PFSK-1 (cell line): ENCODE measurements around the gene ZBTB48.

Source experiments
- FOXP2 ChIP-seq: optimal IDR thresholded peaks from 2 replicates; pipeline ENCODE3; 2011; ENCODE audit warnings: borderline replicate concordance, control low read depth, inconsistent platforms; ENCODE audit not compliant: insufficient read depth; ENCODE audit errors: extremely low read length, extremely low read depth
- POLR2AphosphoS5 ChIP-seq: IDR thresholded peaks from 2 replicates; pipeline ENCODE4 v1.6.1; 2012; ENCODE audit warnings: low read depth, mild to moderate bottlenecking, control low read depth, low read length, moderate library complexity
- SIN3A ChIP-seq: IDR thresholded peaks from 2 replicates; pipeline ENCODE4 v1.6.1; 2012; ENCODE audit warnings: mild to moderate bottlenecking, low read length, moderate library complexity, borderline replicate concordance; ENCODE audit not compliant: insufficient read depth
- TAF1 ChIP-seq: IDR thresholded peaks from 2 replicates; pipeline ENCODE4 v1.6.1; 2012; ENCODE audit warnings: low read length, control low read depth, borderline replicate concordance; ENCODE audit not compliant: insufficient read depth
- TF ChIP-seq, protein P1 (sequence below), 2 experiments: IDR thresholded peaks; 2 replicates each; pipeline versions ENCODE4 v1.6.1 to v1.8.0; 2011 to 2012; ENCODE audit warnings: low read depth in 2 of 2, low read length in 2 of 2, control low read depth in 1 of 2, inconsistent platforms in 1 of 2, mild to moderate bottlenecking in 1 of 2, moderate library complexity in 1 of 2; ENCODE audit not compliant: insufficient read depth in 1 of 2

The ZBTB48 gene

DNA sequence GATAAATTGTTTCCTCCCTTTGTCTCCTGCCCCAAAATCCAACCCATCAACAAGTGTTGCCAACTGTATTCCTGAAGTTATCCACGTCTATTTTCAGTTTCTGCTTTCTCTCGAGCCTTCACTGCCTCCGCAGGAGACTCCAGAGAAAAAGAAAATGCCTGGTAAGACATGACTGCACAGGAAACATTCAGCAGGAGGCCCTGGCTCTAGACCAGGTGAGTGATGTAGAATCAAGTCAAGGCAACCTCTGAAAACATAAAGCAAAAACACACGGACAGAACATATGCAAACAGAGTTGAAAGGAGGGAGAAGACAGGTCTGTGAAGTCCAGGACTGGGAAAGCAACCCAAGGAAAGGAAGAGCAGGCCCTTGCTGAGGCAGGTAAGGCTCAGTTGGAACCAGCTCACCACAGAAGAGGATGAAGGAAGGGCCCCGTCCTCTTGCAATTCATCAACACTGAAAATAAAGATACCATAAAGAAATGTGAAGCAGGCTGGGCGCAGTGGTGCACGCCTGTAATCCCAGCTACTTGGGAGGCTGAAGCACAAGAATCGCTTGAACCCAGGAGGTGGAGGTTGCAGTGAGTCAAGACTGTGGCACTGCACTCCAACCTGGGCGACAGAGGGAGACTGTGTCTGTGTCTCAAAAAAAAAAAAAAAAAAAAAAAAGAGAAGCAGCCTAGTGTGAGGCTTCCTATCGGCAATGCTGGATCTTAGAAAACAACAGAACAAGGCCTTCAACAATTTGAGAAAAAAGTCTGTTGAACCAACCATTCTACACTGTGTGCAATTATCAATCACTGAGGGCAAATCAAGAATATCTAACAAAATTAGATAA lies 34.3 kb upstream of the ZBTB48 start:
- no peak for TF ChIP-seq POLR2AphosphoS5

DNA sequence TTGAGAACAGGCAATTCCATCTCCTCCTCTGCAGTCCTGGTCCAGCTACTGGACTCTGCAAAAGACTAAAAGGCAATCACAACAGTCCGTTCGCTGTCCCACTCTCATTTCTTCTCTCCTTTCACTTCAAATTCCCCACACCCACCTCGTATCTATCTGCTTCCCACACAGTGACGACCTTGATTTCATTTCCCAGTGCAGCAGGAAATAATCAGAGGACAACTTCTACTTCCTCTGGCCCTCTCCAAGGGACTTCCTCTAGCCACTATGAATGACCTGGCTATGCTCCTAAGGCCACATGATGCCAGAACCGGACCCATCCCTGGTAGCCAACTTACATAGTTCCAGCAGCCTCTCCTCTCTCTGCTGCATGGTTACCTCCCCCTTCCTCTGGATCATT lies 33.5 kb upstream of the ZBTB48 start:
- TF ChIP-seq, protein P1, sequence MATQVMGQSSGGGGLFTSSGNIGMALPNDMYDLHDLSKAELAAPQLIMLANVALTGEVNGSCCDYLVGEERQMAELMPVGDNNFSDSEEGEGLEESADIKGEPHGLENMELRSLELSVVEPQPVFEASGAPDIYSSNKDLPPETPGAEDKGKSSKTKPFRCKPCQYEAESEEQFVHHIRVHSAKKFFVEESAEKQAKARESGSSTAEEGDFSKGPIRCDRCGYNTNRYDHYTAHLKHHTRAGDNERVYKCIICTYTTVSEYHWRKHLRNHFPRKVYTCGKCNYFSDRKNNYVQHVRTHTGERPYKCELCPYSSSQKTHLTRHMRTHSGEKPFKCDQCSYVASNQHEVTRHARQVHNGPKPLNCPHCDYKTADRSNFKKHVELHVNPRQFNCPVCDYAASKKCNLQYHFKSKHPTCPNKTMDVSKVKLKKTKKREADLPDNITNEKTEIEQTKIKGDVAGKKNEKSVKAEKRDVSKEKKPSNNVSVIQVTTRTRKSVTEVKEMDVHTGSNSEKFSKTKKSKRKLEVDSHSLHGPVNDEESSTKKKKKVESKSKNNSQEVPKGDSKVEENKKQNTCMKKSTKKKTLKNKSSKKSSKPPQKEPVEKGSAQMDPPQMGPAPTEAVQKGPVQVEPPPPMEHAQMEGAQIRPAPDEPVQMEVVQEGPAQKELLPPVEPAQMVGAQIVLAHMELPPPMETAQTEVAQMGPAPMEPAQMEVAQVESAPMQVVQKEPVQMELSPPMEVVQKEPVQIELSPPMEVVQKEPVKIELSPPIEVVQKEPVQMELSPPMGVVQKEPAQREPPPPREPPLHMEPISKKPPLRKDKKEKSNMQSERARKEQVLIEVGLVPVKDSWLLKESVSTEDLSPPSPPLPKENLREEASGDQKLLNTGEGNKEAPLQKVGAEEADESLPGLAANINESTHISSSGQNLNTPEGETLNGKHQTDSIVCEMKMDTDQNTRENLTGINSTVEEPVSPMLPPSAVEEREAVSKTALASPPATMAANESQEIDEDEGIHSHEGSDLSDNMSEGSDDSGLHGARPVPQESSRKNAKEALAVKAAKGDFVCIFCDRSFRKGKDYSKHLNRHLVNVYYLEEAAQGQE (IDR thresholded peaks at IDR 0.05; ENCODE audit: insufficient read depth in 1 of 2, low read depth in 2 of 2, low read length in 2 of 2): no peak
- no peak for TF ChIP-seq SIN3A
- no peak; the same call in 1 of the 2 replicates for TF ChIP-seq POLR2AphosphoS5
- no peak for TF ChIP-seq TAF1
- no peak for TF ChIP-seq FOXP2

DNA sequence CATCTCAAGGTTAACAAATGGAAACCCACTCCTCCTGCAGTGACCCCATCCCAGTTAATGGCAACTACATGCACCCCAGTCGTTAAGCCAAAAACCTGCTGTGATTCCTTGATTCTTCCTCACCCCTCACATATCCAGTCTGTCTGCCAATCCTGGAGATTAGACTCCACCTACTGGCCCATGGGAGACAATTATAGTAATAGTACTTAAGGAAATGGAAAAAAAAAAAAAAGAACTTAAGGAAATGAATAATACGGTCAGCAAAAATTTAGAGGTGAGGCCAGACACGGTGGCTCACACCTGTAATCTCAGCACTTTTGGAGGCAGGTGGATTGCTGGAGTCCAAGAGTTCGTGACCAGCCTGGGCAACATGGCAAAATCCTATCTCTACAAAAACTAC lies 32.5 kb upstream of the ZBTB48 start:
- no peak for TF ChIP-seq FOXP2
- no peak for TF ChIP-seq POLR2AphosphoS5
- TF ChIP-seq TAF1: no peak
- no peak for TF ChIP-seq SIN3A
- TF ChIP-seq, protein P1 (IDR thresholded peaks at IDR 0.05; ENCODE audit: insufficient read depth in 1 of 2, low read depth in 2 of 2, low read length in 2 of 2): no peak

DNA sequence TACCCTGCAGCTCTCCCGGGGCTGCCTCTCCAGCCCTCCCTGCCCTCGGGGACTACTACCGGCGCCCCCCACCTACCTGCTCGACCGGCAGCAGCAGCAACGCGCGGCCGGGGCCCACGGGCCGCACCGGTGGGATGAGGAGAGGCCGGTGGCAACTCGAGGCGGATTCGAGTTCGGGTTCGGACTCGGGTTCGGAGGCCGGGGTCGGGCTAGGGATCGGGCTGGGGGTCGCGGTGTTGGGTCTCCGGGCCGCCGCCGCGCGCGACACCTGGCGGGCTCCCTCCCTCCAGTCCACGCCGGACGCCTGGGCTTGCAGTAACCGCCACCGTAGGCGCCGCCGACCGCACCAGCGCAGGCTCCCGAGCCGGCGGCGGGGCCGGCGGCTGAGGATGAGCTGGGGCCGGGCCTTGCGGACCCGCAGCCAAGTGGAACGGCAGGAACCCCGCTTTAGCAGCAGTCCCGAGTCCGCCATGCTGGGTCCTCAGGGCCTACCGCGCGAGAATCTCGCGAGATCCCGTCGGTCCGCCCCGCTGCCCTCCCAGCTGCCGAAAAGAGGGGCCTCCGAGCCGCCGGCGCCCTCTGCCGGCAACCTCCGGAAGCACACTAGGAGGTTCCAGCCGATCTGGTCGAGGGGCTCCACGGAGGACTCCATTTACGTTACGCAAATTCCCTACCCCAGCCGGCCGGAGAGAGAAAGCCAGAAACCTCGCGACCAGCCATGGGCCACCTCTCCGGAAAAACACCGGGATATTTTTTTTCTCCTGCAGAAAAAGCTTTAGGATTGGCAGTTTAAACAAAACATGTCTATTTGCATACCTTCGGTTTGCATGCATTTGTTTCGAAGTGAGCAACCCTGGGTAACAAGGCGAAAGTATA lies 25.5 kb upstream of the ZBTB48 start, which contains the start of gene NOL9:
NOL9 (minus strand) TSS at position 483 of the 876 bp plus-strand sequence; CDS start at position 472, 11 bp downstream.
- TF ChIP-seq, protein P1 (IDR thresholded peaks at IDR 0.05; ENCODE audit: insufficient read depth in 1 of 2, low read depth in 2 of 2, low read length in 2 of 2): 0 out of 4 replicates have a peak, but pooled peaks of 1 of the 2 experiments have one; percentile 51
- peak; percentile 80 for TF ChIP-seq FOXP2
- TF ChIP-seq SIN3A: peak; percentile 52; the same call in 1 of the 2 replicates
- peak; percentile 70; the same call in 1 of the 2 replicates for TF ChIP-seq POLR2AphosphoS5
- peak; percentile 89; the same call in 1 of the 2 replicates for TF ChIP-seq TAF1

DNA sequence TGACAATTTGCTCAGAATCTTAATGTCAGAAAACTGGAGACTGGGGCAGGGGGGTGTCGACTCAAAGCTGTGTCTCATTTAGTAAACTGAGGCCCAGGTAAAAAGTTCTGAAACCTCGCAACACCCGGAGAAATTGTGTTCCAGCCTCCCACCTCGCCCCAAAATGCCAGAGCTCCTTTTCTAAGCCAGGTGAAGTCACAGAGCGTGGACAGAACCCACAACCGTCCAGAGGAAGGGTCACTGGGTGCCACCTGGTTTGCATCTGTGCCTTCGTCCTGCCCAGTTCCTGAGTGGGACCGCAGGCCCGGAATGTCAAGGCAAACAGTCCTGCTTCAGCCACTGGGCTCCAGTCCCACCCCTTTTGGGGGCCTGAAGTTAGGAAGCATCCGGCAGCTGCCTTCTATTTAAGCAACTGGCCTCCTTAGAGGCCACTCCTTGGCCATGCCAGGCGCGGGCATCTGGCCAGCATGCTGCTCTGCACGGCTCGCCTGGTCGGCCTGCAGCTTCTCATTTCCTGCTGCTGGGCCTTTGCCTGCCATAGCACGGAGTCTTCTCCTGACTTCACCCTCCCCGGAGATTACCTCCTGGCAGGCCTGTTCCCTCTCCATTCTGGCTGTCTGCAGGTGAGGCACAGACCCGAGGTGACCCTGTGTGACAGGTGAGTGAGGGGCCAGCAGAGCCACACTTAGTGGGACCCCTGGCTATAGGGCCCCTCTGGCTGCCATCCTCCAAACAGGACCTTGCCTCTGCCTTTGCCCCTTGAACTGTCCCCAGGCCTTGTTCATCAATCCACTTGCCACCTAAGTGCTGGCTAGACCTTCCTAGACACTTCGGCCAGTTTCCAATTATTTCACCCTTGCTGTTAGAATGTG lies 24.7 kb upstream of the ZBTB48 start, which contains the start of gene TAS1R1:
TAS1R1 (plus strand) TSS at position 401 of the 872 bp plus-strand sequence; CDS start at position 468, 67 bp downstream.
- TF ChIP-seq SIN3A (no peak), POLR2AphosphoS5 (no peak), FOXP2 (no peak), TAF1 (no peak)
- TF ChIP-seq, protein P1 (IDR thresholded peaks at IDR 0.05; ENCODE audit: insufficient read depth in 1 of 2, low read depth in 2 of 2, low read length in 2 of 2): no peak
